ENCODE data around the gene CD22.

DNA sequence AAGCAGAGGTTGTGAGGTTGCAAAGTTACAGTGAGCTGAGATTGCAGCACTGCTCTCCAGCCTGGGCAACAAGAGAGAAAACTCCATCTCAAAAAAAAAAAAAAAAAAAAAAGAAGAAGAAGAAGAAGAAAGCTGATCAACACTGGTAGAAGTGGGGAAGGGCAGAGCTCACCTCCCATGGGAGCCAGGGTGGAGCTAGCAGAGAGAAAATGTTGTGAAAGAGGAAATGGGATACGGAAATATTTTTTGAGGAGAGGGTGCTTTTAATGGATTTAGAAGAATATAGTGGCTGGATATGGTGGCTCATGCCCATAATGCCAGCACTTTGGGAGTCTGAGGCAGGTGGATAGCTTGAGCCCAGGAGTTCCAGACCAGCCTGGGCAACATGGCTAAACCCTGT, 48.7 kb downstream of the CD22 start:
- TF ChIP-seq CTCF (IDR thresholded peaks at IDR 0.05) (no peak), POLR2A (IDR thresholded peaks at IDR 0.05) (no peak)

Data from ovary (tissue), 3 donors.